T-cell (primary cell): ENCODE data around the gene IZUMO1. TPM values are rescaled to one million over a fixed set of nuclear protein-coding genes. Genes with fewer than 3 reads are reported as not detected.

Experiments used
- ATAC-seq, 4 experiments: fragments of 200-7000 bp in 3 of 4; fragments of 150-1000 bp in 1 of 4; cut with Tn5 transposase; replicated peaks in 1 of 4; 1 replicate in 3 of 4; 2 replicates in 1 of 4; pipeline ENCODE4 v1.10.0; 2021; ENCODE audit warnings: moderate library complexity in 3 of 4, mild to moderate bottlenecking in 2 of 4, moderate number of reproducible peaks in 1 of 4
- CTCF ChIA-PET, 2 donors: fragments of 300-600 bp; sonication (Branson Sonifier 250); formaldehyde crosslinking; loops; one replicate each; lab custom pipeline; 2022; ENCODE audit warnings: antibody characterized with exemption in 2 of 2; lab: Charles Lee
- POLR2A ChIA-PET, 2 donors: fragments of 300-600 bp; sonication (Branson Sonifier 250); formaldehyde crosslinking; loops; one replicate each; lab custom pipeline; 2022; ENCODE audit warnings: antibody characterized with exemption in 2 of 2; lab: Charles Lee
- DNase-seq, 35 experiments: peaks; one replicate each; pipeline versions ENCODE4 v3.0.0 to v3.0.0-alpha.2; 2013 to 2023
- H3K27ac ChIP-seq: one replicate; pipeline ENCODE4 v1.5.1; 2013; ENCODE audit warnings: low read length
- H3K27me3 ChIP-seq, 2 experiments: replicated peaks in 1 of 2; 1 replicate in 1 of 2; 2 replicates in 1 of 2; pipeline versions ENCODE4 v1.6.1 to v1.7.0; 2013; ENCODE audit warnings: low read length in 1 of 2, mixed read lengths in 1 of 2; ENCODE audit not compliant: control insufficient read depth in 2 of 2, insufficient read depth in 2 of 2; ENCODE audit errors: extremely low read depth in 1 of 2
- H3K36me3 ChIP-seq, 2 donors: 1 replicate in 1 of 2; 2 replicates in 1 of 2; pipeline versions ENCODE4 v1.6.1 to v1.7.0; 2013; ENCODE audit warnings: low read length in 1 of 2; ENCODE audit not compliant: control insufficient read depth in 2 of 2, insufficient read depth in 1 of 2; ENCODE audit errors: extremely low read depth in 1 of 2
- H3K4me1 ChIP-seq, 2 experiments: 1 replicate in 1 of 2; 2 replicates in 1 of 2; pipeline versions ENCODE4 v1.6.1 to v1.7.0; 2013; ENCODE audit warnings: low read length in 2 of 2, mixed read lengths in 1 of 2; ENCODE audit not compliant: insufficient read depth in 2 of 2, control insufficient read depth in 1 of 2; ENCODE audit errors: extremely low read depth in 1 of 2
- H3K4me3 ChIP-seq, 2 donors: 1 replicate in 1 of 2; 2 replicates in 1 of 2; pipeline versions ENCODE4 v1.5.1 to v1.7.0; 2013; ENCODE audit warnings: mild to moderate bottlenecking in 2 of 2, low read length in 1 of 2, moderate library complexity in 1 of 2; ENCODE audit not compliant: control insufficient read depth in 1 of 2; ENCODE audit errors: extremely low read depth in 1 of 2
- H3K9me3 ChIP-seq: 2 replicates; pipeline ENCODE4 v1.7.0; 2013
- H3K27ac Mint-ChIP-seq, 2 donors: one replicate each; pipeline ENCODE4 v1.8.0; 2020 to 2021; ENCODE audit warnings: mild to moderate bottlenecking in 2 of 2, mixed read lengths in 2 of 2
- H3K27me3 Mint-ChIP-seq, 2 donors: one replicate each; pipeline ENCODE4 v1.8.0; 2021 to 2022; ENCODE audit warnings: mixed read lengths in 2 of 2
- H3K36me3 Mint-ChIP-seq: one replicate; pipeline ENCODE4 v1.8.0; 2021; ENCODE audit warnings: mixed read lengths
- H3K4me1 Mint-ChIP-seq, 3 donors: one replicate each; pipeline ENCODE4 v1.8.0; 2020 to 2022; ENCODE audit warnings: mixed read lengths in 3 of 3, mild to moderate bottlenecking in 1 of 3
- H3K4me3 Mint-ChIP-seq, 3 donors: one replicate each; pipeline ENCODE4 v1.8.0; 2020 to 2022; ENCODE audit warnings: mild to moderate bottlenecking in 3 of 3, mixed read lengths in 3 of 3, moderate library complexity in 3 of 3
- H3K9me3 Mint-ChIP-seq, 3 donors: one replicate each; pipeline ENCODE4 v1.8.0; 2020 to 2022; ENCODE audit warnings: mixed read lengths in 3 of 3
- WGBS: methylation state at CpG from one replicate; pipeline ENCODE4 v1.1.5; 2013; ENCODE audit warnings: missing lambda C conversion rate; ENCODE audit not compliant: insufficient coverage; 5-methylcytosine and 5-hydroxymethylcytosine counted together
- total RNA-seq, 35 experiments: library from RNA in 6 of 35; stranded (reverse) in 6 of 35; fragments of 120-200 nt in 1 of 35; gene quantifications; one replicate each; pipeline versions ENCODE4 v1.2.1 to v1.2.4 and lab custom pipeline; 2013 to 2026

The IZUMO1 gene
- total RNA-seq, 5 donors from 2014 or later (not counting 1 experiment from before 2014, with no cell fraction given), result not detected

DNA sequence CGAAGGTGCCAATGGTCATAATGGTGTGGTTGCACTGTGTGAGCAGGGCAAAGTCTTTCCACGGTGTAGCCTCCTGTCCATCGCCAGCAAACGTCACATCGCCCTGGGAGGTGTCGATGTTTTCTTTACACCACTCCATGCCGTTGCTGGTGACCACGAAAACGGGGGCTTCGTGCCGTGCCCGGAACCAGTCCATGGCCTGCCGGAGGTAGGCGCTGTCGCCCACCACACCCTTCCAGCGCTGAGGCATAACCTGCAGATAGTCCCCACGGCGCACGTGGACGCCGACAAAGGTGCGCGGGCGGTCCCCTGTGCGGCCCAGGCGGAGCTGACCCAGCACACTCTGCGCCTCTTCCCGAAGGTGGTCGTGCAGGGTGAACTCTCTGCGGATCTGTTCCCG, 3.6 kb upstream of the IZUMO1 start:
- ATAC-seq (no peak), DNase-seq (no peak)
- Histone ChIP-seq H3K9me3 (no peaks in the 10 kb centered on the region), H3K27ac (no peak overlapping the region), H3K27me3 (peaks cover 0 to 68% of the 10 kb centered on the region in 2 experiments), H3K4me3 (no peak overlapping the region), H3K36me3 (no peaks in the 10 kb centered on the region), H3K4me1 (peaks cover 2 to 34% of the 10 kb centered on the region in 2 experiments)
- H3K9me3 Mint-ChIP-seq, result no peaks in the 10 kb centered on the region
- no peaks in the 10 kb centered on the region for H3K36me3 Mint-ChIP-seq
- peaks cover 21 to 28% (median 25%) of the 10 kb centered on the region in 3 donors for H3K4me1 Mint-ChIP-seq
- ChIA-PET POLR2A (no interaction called here), CTCF (no interaction called here)
- no peak overlapping the region for H3K27ac Mint-ChIP-seq
- H3K4me3 Mint-ChIP-seq, result no peak overlapping the region
- peaks cover 26 to 40% of the 10 kb centered on the region in 2 donors for H3K27me3 Mint-ChIP-seq
- WGBS, result 94% methylated on average over 30 of the region's 31 CpGs

DNA sequence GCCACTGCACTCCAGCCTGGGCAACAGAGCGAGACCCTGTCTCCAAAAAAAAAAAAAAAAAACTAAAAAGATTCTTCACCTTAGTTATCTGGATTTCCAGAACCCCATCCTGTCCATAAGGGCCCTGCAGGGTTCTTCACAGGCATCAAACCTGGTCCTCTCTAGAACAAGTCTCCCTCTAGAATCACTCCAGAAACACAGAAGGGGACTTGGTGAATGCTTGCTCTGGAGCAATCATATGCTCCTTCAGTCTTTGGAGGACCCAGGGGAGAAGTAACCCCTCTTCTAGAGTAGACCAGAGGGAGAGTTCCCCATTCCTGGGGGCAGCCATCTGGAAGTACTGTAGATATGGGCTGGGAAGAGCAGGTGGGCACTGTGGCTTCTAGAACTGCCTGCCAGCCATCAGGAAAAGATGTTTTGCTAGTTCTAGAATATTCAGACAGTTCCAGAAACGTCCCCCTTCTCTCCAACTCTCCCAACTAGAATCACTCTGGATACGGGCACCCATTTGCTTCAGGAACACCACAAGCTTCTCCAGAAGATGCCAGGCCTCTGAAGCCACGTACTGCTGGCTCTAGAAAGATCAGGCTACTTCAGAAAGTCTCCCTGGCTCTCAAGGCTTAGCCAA, 3.0 kb upstream of the IZUMO1 start:
- peaks cover 2 to 40% of the 10 kb centered on the region in 2 experiments for H3K4me1 ChIP-seq
- 50% methylated on average over 3 of the region's 4 CpGs for WGBS
- POLR2A ChIA-PET, result no interaction called here
- H3K27me3 ChIP-seq, result peaks cover 0 to 68% of the 10 kb centered on the region in 2 experiments
- DNase-seq, result no peak
- peaks cover 21 to 33% (median 28%) of the 10 kb centered on the region in 3 donors for H3K4me1 Mint-ChIP-seq
- no peak overlapping the region for H3K4me3 Mint-ChIP-seq
- H3K27me3 Mint-ChIP-seq, result peaks cover 24 to 38% of the 10 kb centered on the region in 2 donors
- no peaks in the 10 kb centered on the region for H3K9me3 Mint-ChIP-seq
- no peaks in the 10 kb centered on the region for H3K36me3 Mint-ChIP-seq
- CTCF ChIA-PET, result no interaction called here
- H3K36me3 ChIP-seq, result no peaks in the 10 kb centered on the region
- ATAC-seq, result no peak
- no peaks in the 10 kb centered on the region for H3K9me3 ChIP-seq
- no peak overlapping the region for H3K4me3 ChIP-seq
- no peak overlapping the region for H3K27ac ChIP-seq
- no peak overlapping the region for H3K27ac Mint-ChIP-seq

DNA sequence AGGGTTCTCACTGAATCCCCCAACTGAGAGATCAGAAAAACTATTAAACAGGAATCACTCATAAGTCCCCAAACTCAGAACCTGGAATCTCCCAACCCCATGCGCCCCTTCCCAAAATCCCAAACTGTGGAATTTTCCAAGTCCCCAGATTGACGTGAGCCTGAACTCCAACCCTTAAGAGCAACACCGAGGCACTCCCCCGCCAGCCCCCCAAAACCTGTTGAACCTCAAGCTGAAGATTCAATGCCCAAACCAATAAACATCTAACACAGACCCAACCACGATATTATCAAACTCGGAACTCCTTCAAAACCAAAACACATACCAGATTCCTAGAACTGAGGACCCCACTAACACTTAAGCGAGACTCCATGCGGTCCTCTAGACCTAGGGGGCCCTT, 599 bp downstream of the IZUMO1 start:
- H3K36me3 Mint-ChIP-seq, result no peaks in the 10 kb centered on the region
- H3K4me1 ChIP-seq, result peaks cover 0 to 27% of the 10 kb centered on the region in 2 experiments
- no peaks in the 10 kb centered on the region for H3K36me3 ChIP-seq
- ATAC-seq, result no peak
- H3K4me3 Mint-ChIP-seq, result peak overlapping the region in 1 of 3 donors; percentile 3
- WGBS, result 92% methylated on average over 8 of the region's 8 CpGs
- CTCF ChIA-PET, result no interaction called here
- H3K9me3 ChIP-seq, result no peaks in the 10 kb centered on the region
- no peak overlapping the region for H3K4me3 ChIP-seq
- no peaks in the 10 kb centered on the region for H3K9me3 Mint-ChIP-seq
- H3K27ac Mint-ChIP-seq, result no peak overlapping the region
- H3K27ac ChIP-seq, result no peak overlapping the region
- H3K27me3 ChIP-seq, result peaks cover 0 to 56% of the 10 kb centered on the region in 2 experiments
- peaks cover 12 to 25% (median 20%) of the 10 kb centered on the region in 3 donors for H3K4me1 Mint-ChIP-seq
- no peak for DNase-seq
- POLR2A ChIA-PET, result no interaction called here
- H3K27me3 Mint-ChIP-seq, result peaks cover 8 to 16% of the 10 kb centered on the region in 2 donors

DNA sequence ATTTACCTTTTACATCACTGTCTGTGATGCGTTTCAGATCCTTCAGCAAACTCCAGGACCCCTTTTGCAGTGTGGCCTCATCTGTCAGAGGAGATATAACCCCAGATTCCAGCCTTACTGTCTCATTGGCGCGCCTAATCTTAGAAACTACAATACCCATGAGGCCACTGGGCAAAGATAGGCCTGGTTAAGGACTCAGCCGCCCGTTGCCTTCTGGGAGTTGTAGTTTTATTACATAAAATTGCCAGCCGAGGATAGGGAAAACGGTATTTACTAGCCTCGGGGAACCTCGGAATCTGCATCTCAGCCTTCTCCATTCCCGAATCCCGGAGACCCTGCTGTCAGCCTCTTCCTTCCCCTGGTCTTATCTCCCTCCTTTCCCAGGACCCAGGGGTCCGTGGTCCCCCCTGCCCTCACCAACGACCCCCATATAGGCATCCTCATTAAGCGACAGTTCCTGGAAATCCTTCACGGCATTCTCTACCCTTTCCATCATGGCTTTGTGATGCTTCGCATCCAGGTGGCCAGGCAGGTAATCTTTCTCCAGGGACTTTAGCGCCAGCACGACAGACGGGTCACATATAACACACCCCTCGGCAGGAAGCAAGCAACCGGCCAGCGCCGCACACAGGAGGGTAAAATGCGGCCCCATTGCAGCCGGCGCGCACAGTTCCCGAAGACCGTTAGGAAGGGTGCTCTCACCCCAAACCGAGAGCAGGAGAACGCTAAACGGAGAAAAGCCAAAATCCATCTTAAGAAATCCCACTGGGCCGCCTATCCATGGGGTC, 1.3 kb downstream of the IZUMO1 start:
- no peaks in the 10 kb centered on the region for H3K36me3 Mint-ChIP-seq
- peak in 28 of 35 experiments; percentile 21 to 73 (median 44) for DNase-seq
- H3K9me3 ChIP-seq, result no peaks in the 10 kb centered on the region
- H3K4me1 ChIP-seq, result peaks cover 2 to 34% of the 10 kb centered on the region in 2 experiments
- no peaks in the 10 kb centered on the region for H3K36me3 ChIP-seq
- POLR2A ChIA-PET, result interaction anchor here in 1 of 2 donors (0.6 kb wide), 1 partner anchor 18 kb away, joined by 4 read pairs; no protein-coding TSS in a partner anchor
- ATAC-seq, result peak; percentile 65 to 80 (median 74)
- H3K4me3 ChIP-seq, result no peak overlapping the region
- 43% methylated on average over 26 of the region's 33 CpGs for WGBS
- CTCF ChIA-PET, result no interaction called here
- H3K4me1 Mint-ChIP-seq, result peaks cover 16 to 25% (median 21%) of the 10 kb centered on the region in 3 donors
- no peaks in the 10 kb centered on the region for H3K9me3 Mint-ChIP-seq
- no peak overlapping the region for H3K4me3 Mint-ChIP-seq
- no peak overlapping the region for H3K27ac ChIP-seq
- peaks cover 0 to 56% of the 10 kb centered on the region in 2 experiments for H3K27me3 ChIP-seq
- peaks cover 5 to 15% of the 10 kb centered on the region in 2 donors for H3K27me3 Mint-ChIP-seq
- peak overlapping the region in 1 of 2 donors; percentile 39 for H3K27ac Mint-ChIP-seq

DNA sequence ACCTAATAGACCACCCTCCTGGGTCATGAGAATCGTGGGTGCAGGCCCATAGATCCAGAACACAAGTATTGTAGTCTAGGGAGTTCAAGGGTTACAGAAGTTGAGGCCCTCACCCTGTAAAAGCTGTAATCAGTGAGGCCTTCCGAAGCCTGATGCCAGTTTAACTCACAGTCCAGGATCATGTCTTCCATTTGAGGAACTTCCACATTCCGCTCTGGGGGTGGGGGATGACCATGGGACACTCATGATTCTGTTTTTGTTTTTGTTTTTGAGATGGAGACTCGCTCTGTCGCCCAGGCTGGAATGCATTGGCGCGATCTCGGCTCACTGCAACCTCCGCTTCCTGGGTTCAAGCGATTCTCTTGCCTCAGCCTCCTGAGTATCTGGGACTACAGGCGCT, 4.6 kb downstream of the IZUMO1 start:
- Mint-ChIP-seq H3K27ac (no peak overlapping the region), H3K4me3 (no peak overlapping the region), H3K9me3 (no peaks in the 10 kb centered on the region), H3K4me1 (peaks cover 23 to 28% (median 25%) of the 10 kb centered on the region in 3 donors), H3K27me3 (peaks cover 5 to 15% of the 10 kb centered on the region in 2 donors), H3K36me3 (no peaks in the 10 kb centered on the region)
- ChIA-PET CTCF (no interaction called here), POLR2A (interaction anchor here in 1 of 2 donors (0.6 kb wide), 1 partner anchor 110 kb away, joined by 6 read pairs; no protein-coding TSS in a partner anchor)
- Histone ChIP-seq H3K4me3 (no peak overlapping the region), H3K27ac (no peak overlapping the region), H3K4me1 (peaks cover 11 to 48% of the 10 kb centered on the region in 2 experiments), H3K36me3 (no peaks in the 10 kb centered on the region), H3K9me3 (no peaks in the 10 kb centered on the region), H3K27me3 (peaks cover 0 to 54% of the 10 kb centered on the region in 2 experiments)
- DNase-seq (no peak), ATAC-seq (no peak)
- 100% methylated on average over 7 of the region's 11 CpGs for WGBS
